Endodermal cell (in vitro differentiated cells): ENCODE results near the gene NEBL. TPM values are rescaled to one million over a fixed set of nuclear protein-coding genes. Genes with fewer than 3 reads are reported as not detected.

Experiments used
- DNase-seq: peaks from one replicate; pipeline ENCODE4 v3.0.0-alpha.2; 2017
- H3K27ac ChIP-seq: 2 replicates; pipeline ENCODE4 v1.5.1; 2013; ENCODE audit warnings: mild to moderate bottlenecking, low read depth, low read length, moderate library complexity
- H3K27me3 ChIP-seq: 2 replicates; pipeline ENCODE4 v1.6.1; 2013; ENCODE audit warnings: mild to moderate bottlenecking, low read length, moderate library complexity; ENCODE audit not compliant: insufficient read depth, control insufficient read depth, poor library complexity, severe bottlenecking
- H3K36me3 ChIP-seq: 2 replicates; pipeline ENCODE4 v1.7.0; 2013; ENCODE audit warnings: mild to moderate bottlenecking, low read length, moderate library complexity; ENCODE audit not compliant: control insufficient read depth, insufficient read depth
- H3K4me1 ChIP-seq: one replicate; pipeline ENCODE4 v1.7.0; 2013; ENCODE audit warnings: low read length; ENCODE audit not compliant: control insufficient read depth, insufficient read depth
- H3K4me3 ChIP-seq: 2 replicates; pipeline ENCODE4 v1.5.1; 2013; ENCODE audit warnings: mild to moderate bottlenecking, low read length, moderate library complexity
- H3K9ac ChIP-seq: 2 replicates; pipeline ENCODE4 v1.6.1; 2013; ENCODE audit warnings: mild to moderate bottlenecking, low read length, moderate library complexity; ENCODE audit not compliant: poor library complexity, severe bottlenecking; ENCODE audit errors: extremely low read depth
- H3K9me3 ChIP-seq: 2 replicates; pipeline ENCODE4 v1.6.1; 2013; ENCODE audit warnings: mild to moderate bottlenecking, low read length, moderate library complexity; ENCODE audit not compliant: control insufficient read depth
- H3K27ac Mint-ChIP-seq: 2 replicates; pipeline ENCODE4 v1.8.0; 2020; ENCODE audit warnings: mixed read lengths
- H3K27me3 Mint-ChIP-seq: 2 replicates; pipeline ENCODE4 v1.8.0; 2021; ENCODE audit warnings: mild to moderate bottlenecking, mixed read lengths; ENCODE audit not compliant: insufficient read depth
- H3K36me3 Mint-ChIP-seq: 2 replicates; pipeline ENCODE4 v1.8.0; 2020; ENCODE audit warnings: low read depth, mixed read lengths
- H3K4me1 Mint-ChIP-seq: 2 replicates; pipeline ENCODE4 v1.8.0; 2020; ENCODE audit warnings: mixed read lengths
- H3K4me3 Mint-ChIP-seq: 2 replicates; pipeline ENCODE4 v1.8.0; 2020; ENCODE audit warnings: mild to moderate bottlenecking, moderate library complexity, mixed read lengths
- H3K9me3 Mint-ChIP-seq: 2 replicates; pipeline ENCODE4 v1.8.0; 2020; ENCODE audit warnings: mild to moderate bottlenecking, mixed read lengths
- CTCF ChIP-seq: fragments of 200-600 bp; sonication (generic); conservative IDR thresholded peaks from 2 replicates; pipeline ENCODE4 v1.5.0; 2021; ENCODE audit warnings: antibody characterized with exemption, mild to moderate bottlenecking
- WGBS, 2 experiments: methylation state at CpG; one replicate each; pipeline versions ENCODE4 v1.1.5 to v1.1.7; 2013; ENCODE audit warnings: missing lambda C conversion rate in 2 of 2, mixed read lengths in 1 of 2; ENCODE audit not compliant: insufficient coverage in 1 of 2, insufficient read length in 1 of 2; 5-methylcytosine and 5-hydroxymethylcytosine counted together
- total RNA-seq, 2 donors: library from RNA; stranded (reverse); fragmentation: NEBNext Ultra II Directional in 1 of 2; extraction: Animal tissue kit (Norgen Biotek cat#: 25700) in 1 of 2; gene quantifications; 2 replicates in 1 of 2; 3 replicates in 1 of 2; pipeline ENCODE4 v1.2.1, GENCODE V29; 2021

Gene NEBL
- total RNA-seq, 2 donors from 2014 or later: 39.8 to 61.6 TPM

- Mint-ChIP-seq H3K27me3 (no peaks in the 10 kb centered on the region), H3K9me3 (peaks cover 5% of the 10 kb centered on the region)
- TF ChIP-seq CTCF: no peak
Measured at GRCh38 chr10:20909801-20910200, 12.7 kb upstream of the NEBL start.

GRCh38 chr10:20908391-20908790 is 11.3 kb upstream of the NEBL start:
- no peaks in the 10 kb centered on the region for H3K4me1 ChIP-seq
- Mint-ChIP-seq H3K36me3 (peaks cover 23% of the 10 kb centered on the region), H3K9me3 (peaks cover 5% of the 10 kb centered on the region), H3K4me3 (no peak overlapping the region), H3K4me1 (no peaks in the 10 kb centered on the region), H3K27ac (no peak overlapping the region), H3K27me3 (no peaks in the 10 kb centered on the region)
- TF ChIP-seq CTCF: no peak
- no peak overlapping the region for H3K9ac ChIP-seq
- no peak overlapping the region for H3K27ac ChIP-seq
- H3K36me3 ChIP-seq: peaks cover 12% of the 10 kb centered on the region
- peaks cover 5% of the 10 kb centered on the region for H3K9me3 ChIP-seq
- H3K4me3 ChIP-seq: no peak overlapping the region
- H3K27me3 ChIP-seq: no peaks in the 10 kb centered on the region
- 91 to 92% methylated on average over 3 of the region's 3 CpGs for WGBS, 2 experiments
- DNase-seq: no peak

More at GRCh38 chr10:20909801-20910200, 12.7 kb upstream of the NEBL start:
- DNase-seq: no peak
- H3K4me1 Mint-ChIP-seq: no peaks in the 10 kb centered on the region
- H3K36me3 Mint-ChIP-seq: peaks cover 11% of the 10 kb centered on the region
- Histone ChIP-seq H3K9me3 (peaks cover 5% of the 10 kb centered on the region), H3K9ac (no peak overlapping the region), H3K27me3 (no peaks in the 10 kb centered on the region), H3K4me3 (no peak overlapping the region), H3K36me3 (peaks cover 9% of the 10 kb centered on the region), H3K27ac (no peak overlapping the region), H3K4me1 (no peaks in the 10 kb centered on the region)
- H3K27ac Mint-ChIP-seq: no peak overlapping the region
- H3K4me3 Mint-ChIP-seq: no peak overlapping the region

GRCh38 chr10:20903635-20904390 is 6.7 kb upstream of the NEBL start:
- H3K36me3 Mint-ChIP-seq: peaks cover 37% of the 10 kb centered on the region
- no peaks in the 10 kb centered on the region for H3K27me3 ChIP-seq
- TF ChIP-seq CTCF: no peak
- no peak overlapping the region for H3K27ac Mint-ChIP-seq
- H3K4me1 ChIP-seq: no peaks in the 10 kb centered on the region
- DNase-seq: no peak
- H3K9ac ChIP-seq: no peak overlapping the region
- H3K27me3 Mint-ChIP-seq: no peaks in the 10 kb centered on the region
- WGBS, 2 experiments: 95 to 96% methylated on average over 2 to 4 of the region's 5 CpGs
- peaks cover 5% of the 10 kb centered on the region for H3K9me3 Mint-ChIP-seq
- H3K4me1 Mint-ChIP-seq: peaks cover under 1% of the 10 kb centered on the region
- H3K27ac ChIP-seq: no peak overlapping the region
- H3K4me3 ChIP-seq: no peak overlapping the region
- H3K9me3 ChIP-seq: peaks cover 5% of the 10 kb centered on the region
- H3K4me3 Mint-ChIP-seq: no peak overlapping the region
- peaks cover 12% of the 10 kb centered on the region for H3K36me3 ChIP-seq
